ENCODE results near the gene VENTX.

The VENTX gene

DNA sequence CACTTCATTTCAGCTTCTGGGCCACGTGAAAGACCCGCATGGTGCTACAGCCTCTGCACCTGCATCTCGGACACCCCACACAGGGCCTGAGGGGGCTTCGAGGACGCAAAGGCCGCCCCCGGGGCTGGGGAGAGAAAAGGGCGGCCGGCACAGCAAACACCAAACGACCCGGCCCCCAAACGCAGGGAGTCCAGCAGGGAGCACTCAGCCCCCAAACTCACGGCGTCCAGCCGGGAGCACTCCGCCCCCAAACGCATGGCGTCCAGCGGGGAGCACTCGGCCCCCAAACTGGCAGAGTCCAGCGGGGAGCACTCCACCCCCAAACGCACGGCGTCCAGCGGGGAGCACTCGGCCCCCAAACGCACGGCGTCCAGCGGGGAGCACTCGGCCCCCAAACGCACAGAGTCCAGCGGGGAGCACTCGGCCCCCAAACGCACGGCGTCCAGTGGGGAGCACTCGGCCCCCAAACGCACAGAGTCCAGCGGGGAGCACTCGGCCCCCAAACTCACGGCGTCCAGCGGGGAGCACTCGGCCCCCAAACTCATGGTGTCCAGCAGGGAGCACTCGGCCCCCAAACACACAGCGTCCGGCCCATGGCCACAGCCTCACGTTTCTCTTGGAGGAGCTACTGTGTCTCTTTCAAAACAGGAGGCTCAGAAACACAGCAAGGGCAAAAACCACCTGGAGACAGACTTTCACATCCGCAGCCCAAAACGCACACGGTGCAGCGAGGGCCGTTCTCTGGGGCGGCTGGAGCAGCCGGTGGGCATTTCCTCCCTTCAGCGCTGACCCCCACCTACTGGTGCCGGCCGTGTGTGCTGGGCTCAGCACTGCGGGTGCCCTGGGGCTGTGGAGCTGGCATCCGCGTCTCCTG, 34.6 kb upstream of the VENTX start:
- no peak for TF ChIP-seq POLR2A (IDR thresholded peaks at IDR 0.05; ENCODE audit: low read depth, low read length)
- TF ChIP-seq TAF1 (IDR thresholded peaks at IDR 0.05; ENCODE audit: borderline replicate concordance, low read depth, low read length) = no peak
- TF ChIP-seq POLR2AphosphoS5 (IDR thresholded peaks at IDR 0.05; ENCODE audit: low read depth, low read length) = no peak
- DNase-seq (ENCODE audit: insufficient read length) = no peak
- FAIRE-seq = no peak

DNA sequence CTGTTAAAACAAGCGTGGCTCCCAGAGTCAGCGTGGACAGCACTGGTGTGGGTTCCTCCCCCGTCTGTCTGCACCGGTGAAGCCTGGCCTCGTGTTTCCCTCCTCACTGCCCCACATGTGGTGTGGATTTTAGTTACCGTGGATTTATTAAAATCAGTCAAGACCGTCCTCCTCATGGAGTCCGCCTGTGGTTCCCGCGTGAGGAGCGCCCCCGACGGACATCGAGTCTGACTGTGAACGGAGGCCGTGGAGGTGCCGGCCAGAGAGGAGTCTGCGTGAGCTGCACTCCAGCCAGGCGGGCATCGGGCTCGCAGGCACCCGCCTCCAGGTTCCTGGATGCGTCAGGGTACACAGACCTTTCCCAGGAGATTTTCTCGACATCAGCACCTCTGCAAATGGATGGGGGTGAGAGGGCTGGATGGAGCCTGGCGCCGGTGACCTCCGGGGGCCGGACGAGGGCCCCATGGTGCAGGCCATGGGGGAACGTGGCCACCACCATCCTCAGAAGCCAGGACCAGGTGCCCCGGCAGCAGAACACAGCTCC, 33.9 kb upstream of the VENTX start:
- no peak for FAIRE-seq
- no peak for TF ChIP-seq TAF1 (IDR thresholded peaks at IDR 0.05; ENCODE audit: borderline replicate concordance, low read depth, low read length)
- no peak for TF ChIP-seq POLR2A (IDR thresholded peaks at IDR 0.05; ENCODE audit: low read depth, low read length)
- DNase-seq (ENCODE audit: insufficient read length) = no peak

DNA sequence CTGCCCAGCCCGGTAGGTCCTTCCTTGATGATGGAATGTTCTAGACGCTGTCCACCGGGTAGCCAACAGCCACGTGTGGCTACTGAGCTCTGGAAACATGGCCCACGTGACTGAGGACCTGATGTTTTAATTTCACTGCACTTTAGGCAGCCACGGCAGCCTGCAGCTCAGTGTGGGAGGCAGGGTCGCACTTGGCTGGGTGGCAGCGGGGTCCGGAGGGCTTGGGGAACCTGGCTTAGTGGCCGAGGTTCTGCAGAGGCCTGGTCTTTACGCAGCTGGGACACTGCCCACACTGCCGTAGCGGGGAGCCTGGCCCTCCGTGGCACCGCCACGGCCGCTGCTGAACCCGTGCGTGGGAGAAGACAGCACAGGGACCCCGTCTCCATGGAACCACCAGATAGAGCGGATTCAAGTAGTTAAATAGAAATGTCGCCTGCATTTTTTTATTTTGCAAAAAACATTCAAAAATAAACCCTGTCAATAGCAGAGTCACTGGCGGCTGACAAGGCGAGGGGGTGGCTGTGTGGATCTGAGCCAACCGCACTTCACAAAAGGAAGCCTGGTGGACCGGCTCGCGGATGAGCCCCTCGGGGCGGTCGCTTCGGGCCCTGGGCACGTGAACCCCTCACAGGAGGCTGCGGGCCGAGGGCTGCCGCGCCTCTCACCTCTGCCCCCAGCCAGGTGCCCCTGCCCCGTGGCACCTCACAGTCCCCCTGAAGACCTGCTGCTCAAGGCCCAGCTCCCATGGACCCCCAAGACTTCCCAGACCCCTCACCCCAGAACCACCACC, 33.2 kb upstream of the VENTX start:
- TF ChIP-seq TAF1 (IDR thresholded peaks at IDR 0.05; ENCODE audit: borderline replicate concordance, low read depth, low read length) = no peak
- no peak for FAIRE-seq

DNA sequence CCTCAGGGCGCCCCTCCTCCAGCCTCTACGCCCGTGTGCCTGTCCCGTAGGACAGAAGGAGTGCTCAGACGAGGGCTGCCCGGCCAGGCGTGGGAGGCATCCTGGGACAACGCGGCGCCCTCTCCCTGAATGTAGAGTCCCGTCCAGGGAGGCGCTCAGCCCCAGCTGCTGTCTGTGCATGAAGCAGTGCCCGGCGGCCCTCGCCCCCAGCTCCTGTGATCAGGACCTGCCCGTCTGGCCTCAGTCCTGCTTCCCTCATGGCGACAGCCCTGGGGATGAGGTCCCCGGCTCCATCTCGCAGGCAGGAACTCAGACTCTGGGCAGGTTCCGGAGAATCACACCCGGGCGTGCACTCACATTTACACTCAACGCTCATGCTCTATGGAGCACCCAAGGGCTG, 32.5 kb upstream of the VENTX start:
- FAIRE-seq = no peak
- DNase-seq (ENCODE audit: insufficient read length) = no peak
- TF ChIP-seq POLR2AphosphoS5 (IDR thresholded peaks at IDR 0.05; ENCODE audit: low read depth, low read length) (no peak), TAF1 (IDR thresholded peaks at IDR 0.05; ENCODE audit: borderline replicate concordance, low read depth, low read length) (no peak), POLR2A (IDR thresholded peaks at IDR 0.05; ENCODE audit: low read depth, low read length) (no peak)

More for the DNA sequence above, 33.2 kb upstream of the VENTX start:
- no peak for DNase-seq (ENCODE audit: insufficient read length)

DNA sequence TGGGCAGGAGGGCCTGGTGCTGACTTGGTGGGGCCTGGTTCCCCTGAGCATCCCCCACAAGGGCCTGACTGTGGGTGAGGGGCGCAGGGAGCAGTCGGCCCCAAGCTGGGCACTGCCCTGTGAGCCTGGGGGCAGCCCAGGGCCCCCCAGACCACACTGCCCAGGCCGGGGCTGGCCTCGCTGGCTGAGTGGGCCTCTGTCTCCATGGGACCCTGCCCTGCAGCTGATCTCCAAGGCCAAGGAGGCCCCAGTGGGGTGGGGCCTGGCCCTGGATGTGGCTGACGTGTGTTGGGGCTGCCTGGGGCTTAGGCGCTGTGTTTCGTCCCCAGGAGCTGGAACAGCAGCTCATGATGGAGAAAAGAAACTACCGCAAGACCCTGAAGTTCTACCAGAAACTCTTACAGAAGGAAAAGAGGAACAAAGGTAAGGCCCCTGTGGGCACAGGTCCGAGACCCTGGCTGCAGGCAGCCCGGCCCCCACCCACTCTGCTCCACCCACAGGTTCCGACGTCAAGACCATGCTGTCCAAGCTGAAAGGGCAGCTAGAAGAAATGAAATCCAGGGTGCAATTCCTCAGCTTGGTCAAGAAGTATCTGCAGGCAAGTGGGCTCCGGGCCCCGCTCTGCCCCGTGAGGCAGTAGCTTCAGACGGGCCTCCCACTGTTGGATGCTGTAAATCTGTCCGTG, 31.2 kb upstream of the VENTX start:
- TF ChIP-seq POLR2AphosphoS5 (IDR thresholded peaks at IDR 0.05; ENCODE audit: low read depth, low read length) (no peak), POLR2A (IDR thresholded peaks at IDR 0.05; ENCODE audit: low read depth, low read length) (no peak), TAF1 (IDR thresholded peaks at IDR 0.05; ENCODE audit: borderline replicate concordance, low read depth, low read length) (no peak)
- no peak for FAIRE-seq
- no peak for DNase-seq (ENCODE audit: insufficient read length)

DNA sequence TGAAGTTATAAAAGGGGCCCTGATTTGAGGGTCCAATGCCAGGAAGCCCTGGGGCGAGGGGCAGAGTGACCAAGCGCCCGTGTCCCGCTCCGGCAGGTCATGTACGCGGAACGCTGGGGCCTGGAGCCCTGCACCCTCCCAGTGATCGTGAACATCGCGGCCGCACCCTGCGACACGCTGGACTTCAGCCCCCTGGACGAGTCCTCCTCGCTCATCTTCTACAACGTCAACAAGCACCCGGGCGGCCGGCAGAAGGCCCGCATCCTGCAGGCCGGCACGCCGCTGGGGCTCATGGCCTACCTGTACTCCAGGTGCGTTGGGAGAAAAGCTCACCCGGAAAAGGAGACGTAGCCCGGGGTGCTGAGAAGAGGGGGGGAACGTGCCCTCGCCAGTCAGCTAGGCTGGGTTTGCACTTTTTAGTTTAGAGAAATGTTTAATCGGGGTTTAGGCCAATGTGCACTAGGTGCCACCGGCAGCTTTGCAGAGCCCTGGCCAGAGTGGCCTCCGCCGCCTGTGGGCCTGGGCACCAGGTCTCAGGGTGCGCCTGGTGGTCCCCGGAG, 30.5 kb upstream of the VENTX start:
- FAIRE-seq (no peak), DNase-seq (ENCODE audit: insufficient read length) (no peak)
- no peak for TF ChIP-seq TAF1 (IDR thresholded peaks at IDR 0.05; ENCODE audit: borderline replicate concordance, low read depth, low read length)
- TF ChIP-seq POLR2A (IDR thresholded peaks at IDR 0.05; ENCODE audit: low read depth, low read length) = no peak
- no peak for TF ChIP-seq POLR2AphosphoS5 (IDR thresholded peaks at IDR 0.05; ENCODE audit: low read depth, low read length)

DNA sequence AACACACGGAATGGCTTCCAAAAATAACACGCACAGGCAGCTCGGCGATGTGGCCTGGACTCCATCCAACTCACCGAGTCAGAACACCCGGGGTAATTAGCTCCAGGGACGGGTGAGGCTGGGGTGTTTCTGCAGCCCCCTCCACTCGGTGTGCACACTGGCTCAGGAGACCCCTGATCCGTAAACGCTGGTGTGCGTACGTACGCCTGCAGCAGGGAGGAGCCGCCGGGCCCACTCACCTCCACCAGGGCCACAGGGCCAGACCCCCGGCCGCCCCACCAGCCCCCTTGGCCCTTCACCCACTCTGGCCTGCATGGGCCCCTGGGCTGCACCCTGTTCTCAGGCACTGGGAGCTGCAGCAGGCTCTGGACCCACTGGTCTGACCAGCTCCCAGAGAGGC, 30.0 kb upstream of the VENTX start:
- no peak for FAIRE-seq
- TF ChIP-seq POLR2AphosphoS5 (IDR thresholded peaks at IDR 0.05; ENCODE audit: low read depth, low read length) = no peak
- no peak for TF ChIP-seq POLR2A (IDR thresholded peaks at IDR 0.05; ENCODE audit: low read depth, low read length)
- TF ChIP-seq TAF1 (IDR thresholded peaks at IDR 0.05; ENCODE audit: borderline replicate concordance, low read depth, low read length) = no peak
- no peak for DNase-seq (ENCODE audit: insufficient read length)

DNA sequence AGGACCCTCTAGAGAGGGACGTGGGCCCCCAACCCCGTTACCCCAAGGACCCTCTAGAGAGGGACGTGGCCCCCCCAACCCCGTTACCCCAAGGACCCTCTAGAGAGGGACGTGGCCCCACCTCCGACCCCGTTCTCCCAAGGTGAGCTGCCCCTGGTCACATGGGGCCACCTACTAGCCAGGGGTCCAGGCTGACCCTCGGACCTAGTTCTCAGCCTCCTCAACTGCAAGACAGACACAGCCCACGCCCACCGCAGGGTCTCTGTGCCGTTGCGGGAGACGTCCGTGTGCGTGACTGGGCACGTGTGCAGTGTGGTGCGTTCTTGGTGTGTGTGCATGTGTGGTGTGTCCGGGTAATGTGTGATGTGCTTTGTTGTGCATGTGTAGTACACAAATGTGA, 29.2 kb upstream of the VENTX start:
- TF ChIP-seq POLR2A (IDR thresholded peaks at IDR 0.05; ENCODE audit: low read depth, low read length) = no peak
- TF ChIP-seq TAF1 (IDR thresholded peaks at IDR 0.05; ENCODE audit: borderline replicate concordance, low read depth, low read length) = no peak
- no peak for TF ChIP-seq POLR2AphosphoS5 (IDR thresholded peaks at IDR 0.05; ENCODE audit: low read depth, low read length)
- DNase-seq (ENCODE audit: insufficient read length) (no peak), FAIRE-seq (no peak)

DNA sequence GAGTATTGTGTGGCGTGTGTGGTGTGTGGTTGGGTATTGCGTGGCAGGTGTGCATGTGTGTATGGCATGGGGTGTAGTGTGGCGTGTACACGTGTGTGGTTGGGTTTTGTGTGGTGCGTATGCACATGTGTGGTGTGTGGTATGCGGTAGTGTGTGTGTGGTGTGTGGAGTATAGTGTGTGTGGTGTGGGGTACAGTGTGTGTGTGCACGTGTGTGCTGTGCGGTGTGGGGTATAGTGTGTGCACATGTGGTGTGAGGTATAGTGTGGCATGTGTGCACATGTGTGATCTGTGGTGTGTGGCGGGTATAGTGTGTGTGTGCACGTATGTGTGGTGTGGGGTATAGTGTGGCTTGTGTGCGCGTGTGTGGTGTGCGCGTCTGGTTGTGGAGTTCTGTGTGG, 28.5 kb upstream of the VENTX start:
- TF ChIP-seq POLR2A (IDR thresholded peaks at IDR 0.05; ENCODE audit: low read depth, low read length) (no peak), TAF1 (IDR thresholded peaks at IDR 0.05; ENCODE audit: borderline replicate concordance, low read depth, low read length) (no peak), POLR2AphosphoS5 (IDR thresholded peaks at IDR 0.05; ENCODE audit: low read depth, low read length) (no peak)
- no peak for FAIRE-seq
- no peak for DNase-seq (ENCODE audit: insufficient read length)

DNA sequence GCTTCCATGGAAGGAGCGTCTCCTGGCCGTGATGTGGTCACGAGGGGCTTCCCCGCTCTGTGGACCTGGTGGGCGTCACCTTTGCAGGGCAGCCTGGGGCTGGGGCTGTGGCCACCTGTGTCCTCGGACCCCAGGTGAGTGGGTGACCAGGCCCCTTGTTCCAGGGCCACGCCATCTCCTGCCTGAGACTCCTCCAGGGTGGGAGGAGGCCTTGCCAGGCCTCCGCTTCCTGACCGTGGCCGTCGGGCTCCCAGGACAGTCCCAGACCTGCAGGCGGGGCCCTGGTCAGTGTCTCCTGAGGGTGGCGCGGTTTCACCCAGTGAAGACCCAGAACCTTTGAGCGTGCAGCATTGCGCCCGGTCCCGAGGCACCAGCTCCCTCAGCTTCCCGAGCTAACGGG, 28.0 kb upstream of the VENTX start:
- TF ChIP-seq POLR2AphosphoS5 (IDR thresholded peaks at IDR 0.05; ENCODE audit: low read depth, low read length) = no peak
- TF ChIP-seq TAF1 (IDR thresholded peaks at IDR 0.05; ENCODE audit: borderline replicate concordance, low read depth, low read length) = no peak
- no peak for TF ChIP-seq POLR2A (IDR thresholded peaks at IDR 0.05; ENCODE audit: low read depth, low read length)
- no peak for FAIRE-seq
- DNase-seq (ENCODE audit: insufficient read length) = no peak
